Measurements from ENCODE around the gene SLAMF9. TPM values are rescaled to one million over a fixed set of nuclear protein-coding genes. Genes with fewer than 3 reads are reported as not detected.

The SLAMF9 gene
- not detected for total RNA-seq
- long read RNA-seq, result 0 reads

GRCh38 chr1:159953536-159954515, at the start of gene SLAMF9:
Gene SLAMF9, minus strand, starts transcription at chr1:159954237. Its CDS starts 100 bp downstream, at chr1:159954137.
- ATAC-seq (peak; percentile 32), DNase-seq (no peak)
- intact Hi-C loops (cut with micrococcal nuclease), result no loop called here

DNA sequence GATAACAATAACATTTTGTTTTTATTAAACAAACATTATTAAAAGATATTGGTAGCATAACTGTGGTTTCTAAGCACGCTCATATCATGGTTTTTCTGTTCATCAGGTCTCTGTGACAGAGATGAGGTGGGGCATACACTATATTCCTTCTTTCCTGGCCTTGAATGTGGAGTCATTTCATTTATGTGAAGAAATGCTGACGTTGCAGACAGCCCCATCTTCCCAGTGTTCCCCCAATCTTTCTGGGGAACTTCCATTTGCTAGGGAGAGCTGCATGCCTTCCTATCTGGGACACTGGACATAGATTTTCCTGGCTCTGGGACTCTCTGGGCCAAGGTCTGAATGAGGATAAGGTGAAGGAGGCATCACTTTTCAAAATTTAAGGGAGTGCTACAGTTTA, 47.4 kb upstream of the SLAMF9 start:
- no peak for ATAC-seq
- intact Hi-C loops (cut with micrococcal nuclease), result loop anchor here (10.0 kb wide), 1 partner anchor 67 kb away; no protein-coding TSS in a partner anchor
- no peak for DNase-seq

GRCh38 chr1:159999204-159999603, 45.2 kb upstream of the SLAMF9 start:
- no peak for ATAC-seq
- DNase-seq, result no peak
- intact Hi-C loops (cut with micrococcal nuclease), result no loop called here

DNA sequence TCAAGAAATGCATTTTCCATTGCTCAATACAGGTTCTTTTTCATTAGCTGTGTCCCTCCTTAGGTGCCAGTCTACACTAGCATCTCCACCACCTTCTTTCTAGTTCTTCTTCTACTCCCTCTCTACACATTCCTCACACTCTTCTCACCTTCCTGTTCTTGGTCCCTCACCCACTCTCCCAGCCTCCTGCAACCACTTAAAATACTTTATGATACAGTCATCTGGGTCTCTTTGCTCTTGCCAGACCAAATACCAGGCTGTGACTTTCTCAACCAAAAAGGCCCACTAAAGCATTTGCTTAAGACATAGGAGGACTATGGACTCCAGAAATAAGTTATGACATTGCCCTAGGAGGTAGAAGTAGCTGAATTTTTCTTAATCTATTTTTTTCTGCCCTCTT, 42.6 kb upstream of the SLAMF9 start:
- no peak for DNase-seq
- intact Hi-C loops (cut with micrococcal nuclease), result no loop called here
- peak; percentile 92 for ATAC-seq

GRCh38 chr1:159994896-159995295, 40.9 kb upstream of the SLAMF9 start:
- ATAC-seq (no peak), DNase-seq (no peak)
- intact Hi-C loops (cut with micrococcal nuclease), result no loop called here

GRCh38 chr1:159993911-159994310, 39.9 kb upstream of the SLAMF9 start:
- DNase-seq (no peak), ATAC-seq (no peak)

DNA sequence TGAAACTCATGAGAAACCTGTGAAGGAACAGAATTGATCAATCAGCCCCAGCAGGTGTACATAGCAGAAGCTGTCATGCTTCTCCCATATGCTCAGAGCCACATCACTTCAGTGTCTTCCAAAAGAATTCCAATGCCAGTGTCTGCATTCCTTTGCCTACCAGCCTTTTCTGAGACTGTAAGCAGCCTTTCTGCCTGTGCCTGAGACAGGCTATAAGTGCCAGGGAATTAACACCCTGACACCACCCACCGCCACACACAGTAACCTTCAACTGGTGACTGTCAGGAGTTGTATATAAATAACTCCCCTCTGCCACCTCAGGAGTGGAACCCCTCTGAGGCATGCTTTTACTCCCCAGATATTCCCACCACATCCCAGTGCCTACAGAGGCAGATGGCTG, 38.1 kb upstream of the SLAMF9 start:
- no peak for DNase-seq
- peak; percentile 81 for ATAC-seq
- intact Hi-C loops (cut with micrococcal nuclease), result no loop called here

More at GRCh38 chr1:159993911-159994310, 39.9 kb upstream of the SLAMF9 start:
- intact Hi-C loops (cut with micrococcal nuclease), result no loop called here

- peak; percentile 14 for ATAC-seq
- intact Hi-C loops (cut with micrococcal nuclease), result no loop called here
- DNase-seq, result no peak
Measured at GRCh38 chr1:159991513-159991912, 37.5 kb upstream of the SLAMF9 start.

GRCh38 chr1:159990005-159990404, 36.0 kb upstream of the SLAMF9 start:
- ATAC-seq (no peak), DNase-seq (no peak)
- intact Hi-C loops (cut with micrococcal nuclease), result no loop called here

DNA sequence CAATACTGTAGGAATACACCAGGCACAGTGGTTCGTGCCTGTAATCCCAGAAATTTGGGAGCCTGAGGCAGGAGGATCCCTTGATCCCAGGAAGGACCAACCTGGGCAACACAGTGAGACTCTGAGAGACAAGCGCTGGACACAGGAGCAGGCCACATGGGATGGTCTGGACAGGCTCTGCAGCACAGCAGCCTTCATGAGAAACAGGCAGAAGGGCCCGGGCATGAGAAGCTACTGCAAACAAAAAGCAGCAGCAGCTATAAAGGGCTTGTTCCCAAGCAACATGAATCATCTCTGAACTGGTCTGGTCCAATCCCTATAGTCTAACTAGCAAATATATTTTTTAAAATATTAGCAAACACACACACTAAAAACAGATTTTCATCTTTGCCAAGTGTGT, 35.5 kb upstream of the SLAMF9 start:
- intact Hi-C loops (cut with micrococcal nuclease), result no loop called here
- ATAC-seq, result no peak

DNA sequence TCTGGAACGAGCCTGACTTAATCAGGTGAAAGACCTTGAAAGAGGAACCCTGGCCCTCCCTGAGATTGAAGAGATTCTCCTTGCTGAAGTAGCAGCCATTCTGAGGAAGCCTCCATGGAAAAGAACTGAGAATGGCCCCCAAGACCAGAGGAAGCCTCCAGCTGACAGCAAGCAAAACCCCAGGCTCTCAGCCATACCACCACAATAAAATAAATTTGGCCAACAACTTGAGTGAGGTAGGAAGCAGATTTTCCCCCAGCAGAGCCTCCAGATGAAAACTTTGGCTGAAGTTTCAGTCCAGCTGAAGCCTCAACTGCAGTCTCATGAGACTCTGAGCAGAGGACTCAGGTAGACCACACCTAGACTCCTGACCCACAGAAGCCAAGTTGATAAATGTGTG, 34.0 kb upstream of the SLAMF9 start:
- intact Hi-C loops (cut with micrococcal nuclease), result no loop called here
- ATAC-seq, result no peak
- DNase-seq, result no peak

More for the DNA sequence above, 35.5 kb upstream of the SLAMF9 start:
- no peak for DNase-seq

DNA sequence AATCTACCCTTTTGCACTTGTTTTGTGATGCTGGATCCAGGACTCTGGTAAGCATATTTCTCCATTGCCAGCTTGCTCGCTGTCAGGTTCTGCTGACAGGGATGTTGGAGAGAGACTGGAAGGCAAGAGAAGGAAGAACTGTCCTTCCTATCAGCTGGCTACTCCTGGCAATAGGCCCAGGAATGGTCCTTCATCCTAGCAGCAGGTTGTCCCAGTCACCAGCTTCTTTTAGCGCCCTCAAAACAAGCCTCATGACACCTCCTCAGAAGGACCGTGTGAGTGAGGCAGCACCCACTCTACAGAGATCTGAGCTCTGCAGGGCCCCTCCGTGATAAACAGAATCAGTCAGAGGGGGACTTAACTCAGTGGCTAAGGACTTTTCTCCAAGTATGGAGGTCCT, 33.1 kb upstream of the SLAMF9 start:
- intact Hi-C loops (cut with micrococcal nuclease), result no loop called here
- DNase-seq, result no peak
- ATAC-seq, result peak; percentile 77

DNA sequence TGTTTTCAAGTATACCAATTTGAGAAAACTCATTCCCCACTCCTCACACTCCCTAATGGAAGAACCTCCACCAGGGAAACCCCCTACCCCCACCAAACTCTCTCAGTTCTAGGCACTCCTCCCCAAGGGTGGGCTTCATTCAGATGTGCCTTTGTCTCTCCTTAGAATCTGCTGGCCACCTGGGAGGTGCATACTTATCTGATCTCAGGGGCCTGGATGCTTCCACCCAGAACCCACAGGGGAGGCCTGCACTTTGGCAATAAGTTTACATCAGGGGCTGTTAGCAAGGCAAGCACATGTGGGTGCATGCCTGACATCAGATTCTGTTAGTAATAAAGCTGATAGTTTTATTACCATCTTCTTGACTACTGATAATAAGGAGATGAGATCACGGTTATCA, 32.5 kb upstream of the SLAMF9 start:
- ATAC-seq, result no peak
- DNase-seq, result no peak
- intact Hi-C loops (cut with micrococcal nuclease), result no loop called here

DNA sequence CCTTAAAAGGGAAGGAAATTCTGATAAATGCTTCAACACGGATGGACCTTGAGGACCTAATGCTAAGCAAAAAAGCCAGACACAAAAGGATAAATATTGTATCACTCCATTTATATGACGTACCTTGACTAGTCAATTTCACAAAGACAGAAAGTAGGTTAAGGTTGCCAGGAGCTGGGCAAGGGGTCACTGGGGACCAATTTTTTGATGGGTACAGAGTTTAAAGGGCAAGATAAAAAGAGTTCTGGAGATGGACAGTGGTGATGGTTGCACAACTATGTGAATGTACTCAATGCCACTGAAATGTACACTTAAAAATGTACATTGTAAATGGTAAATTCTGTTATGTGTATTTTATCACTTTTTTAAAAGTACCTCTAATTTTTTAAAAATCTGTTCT, 32.1 kb upstream of the SLAMF9 start:
- DNase-seq (no peak), ATAC-seq (no peak)
- intact Hi-C loops (cut with micrococcal nuclease), result no loop called here

DNA sequence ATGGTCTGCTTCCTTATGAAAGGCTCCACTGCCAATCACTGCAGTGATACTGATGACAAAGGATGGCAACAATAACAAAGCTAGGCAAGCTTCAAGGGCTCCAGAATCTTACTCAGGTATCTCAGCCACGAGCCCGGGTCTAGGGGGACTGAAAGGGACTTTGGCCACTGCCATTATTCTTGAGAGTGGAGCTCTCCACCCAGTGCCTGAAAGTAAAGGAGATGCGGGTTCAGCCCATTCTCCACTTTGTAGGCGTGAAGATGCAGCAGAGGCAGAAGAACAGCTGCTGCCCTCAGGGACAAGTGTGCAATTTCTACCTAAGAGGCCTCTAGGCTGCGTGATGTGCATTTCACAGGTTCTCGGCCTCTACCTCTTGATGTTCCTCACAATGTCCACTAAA, 31.4 kb upstream of the SLAMF9 start:
- DNase-seq, result no peak
- intact Hi-C loops (cut with micrococcal nuclease), result no loop called here
- ATAC-seq, result no peak

DNA sequence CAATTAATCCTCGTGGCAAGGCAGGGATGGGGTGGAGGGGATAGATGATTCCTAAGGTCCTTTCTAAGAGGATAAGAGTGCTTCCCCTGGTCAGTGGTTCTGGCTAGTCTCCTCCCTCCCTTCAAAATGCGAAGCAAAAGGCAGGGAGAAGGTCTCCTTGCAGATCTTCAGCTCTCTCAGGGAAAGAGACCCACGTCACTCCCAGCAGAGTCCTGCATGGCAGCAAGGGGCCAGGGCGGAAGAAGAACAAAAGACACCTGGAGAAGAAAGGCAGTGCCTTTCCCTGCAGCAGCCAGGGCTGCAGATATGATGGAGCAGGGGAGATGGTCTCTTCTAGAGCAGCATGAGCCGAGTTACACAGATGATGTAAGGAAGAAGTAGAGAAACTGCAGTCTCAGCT, 29.6 kb upstream of the SLAMF9 start:
- ATAC-seq (no peak), DNase-seq (no peak)
- intact Hi-C loops (cut with micrococcal nuclease), result no loop called here

GRCh38 chr1:159982280-159982679, 28.2 kb upstream of the SLAMF9 start:
- ATAC-seq (no peak), DNase-seq (no peak)
- intact Hi-C loops (cut with micrococcal nuclease), result no loop called here

DNA sequence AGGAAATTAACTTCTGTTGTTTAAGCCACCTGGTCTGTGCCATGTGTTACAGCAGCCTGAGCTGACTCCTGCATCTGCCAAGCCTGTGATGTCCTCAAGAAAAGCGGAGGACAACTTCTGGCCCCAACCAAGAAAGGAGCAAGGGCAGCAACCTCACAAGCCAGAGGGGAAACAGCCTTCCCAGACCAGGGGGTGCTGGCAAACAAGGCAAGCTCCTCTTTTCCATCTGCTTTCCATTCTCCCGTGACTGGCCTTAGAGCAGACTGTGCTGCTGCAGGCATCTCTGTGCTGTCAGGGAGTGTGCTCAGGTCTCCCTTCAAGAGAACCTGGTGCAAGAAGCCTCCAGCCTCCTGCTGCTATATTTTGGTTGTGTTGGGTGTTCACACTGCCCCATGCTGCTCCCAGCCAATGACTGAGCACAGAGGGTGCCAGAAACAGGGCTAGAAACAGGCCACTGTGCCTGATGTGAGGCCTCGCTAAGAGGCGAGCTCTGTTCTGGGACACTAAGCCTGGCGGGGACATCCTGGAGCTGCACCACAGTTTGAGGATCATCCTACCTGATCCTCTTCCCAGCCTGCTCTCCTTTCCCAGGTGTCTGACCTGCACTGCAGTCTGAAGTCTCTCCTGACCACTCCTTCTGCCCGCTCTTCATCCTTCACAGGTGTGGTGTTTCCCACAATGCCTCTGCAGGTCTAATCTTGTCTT, 27.5 kb upstream of the SLAMF9 start:
- intact Hi-C loops (cut with micrococcal nuclease), result no loop called here
- ATAC-seq, result no peak
- no peak for DNase-seq

- ATAC-seq, result no peak
- intact Hi-C loops (cut with micrococcal nuclease), result no loop called here
- DNase-seq, result no peak
Measured at GRCh38 chr1:159980786-159981185, 26.7 kb upstream of the SLAMF9 start.

GRCh38 chr1:159980076-159980475, 26.0 kb upstream of the SLAMF9 start:
- ATAC-seq (no peak), DNase-seq (no peak)

More at GRCh38 chr1:159980076-159980475, 26.0 kb upstream of the SLAMF9 start:
- intact Hi-C loops (cut with micrococcal nuclease), result no loop called here

Data from left ventricle myocardium superior (tissue), 1 donor.